Nephron (organoid): Measurements from ENCODE around the gene FBXW9.

Source experiments
- H3K27ac Mint-ChIP-seq, 3 experiments: 2 replicates each; pipeline ENCODE4 v1.8.0; 2020; ENCODE audit warnings: mixed read lengths in 3 of 3, mild to moderate bottlenecking in 2 of 3, moderate library complexity in 1 of 3
- H3K27me3 Mint-ChIP-seq: 2 replicates; pipeline ENCODE4 v1.8.0; 2021; ENCODE audit warnings: low read depth, mild to moderate bottlenecking, moderate library complexity, mixed read lengths
- H3K36me3 Mint-ChIP-seq: 2 replicates; pipeline ENCODE4 v1.8.0; 2020; ENCODE audit warnings: low read depth, mixed read lengths
- H3K4me1 Mint-ChIP-seq: 2 replicates; pipeline ENCODE4 v1.8.0; 2020; ENCODE audit warnings: mixed read lengths
- H3K4me3 Mint-ChIP-seq, 3 experiments: 2 replicates each; pipeline ENCODE4 v1.8.0; 2020; ENCODE audit warnings: mild to moderate bottlenecking in 3 of 3, mixed read lengths in 3 of 3, moderate library complexity in 2 of 3
- H3K9me3 Mint-ChIP-seq: 2 replicates; pipeline ENCODE4 v1.8.0; 2020; ENCODE audit warnings: mixed read lengths
- TF ChIP-seq, protein P1 (sequence below), 3 experiments: fragments of 200-600 bp; sonication (generic); IDR thresholded peaks; one replicate each; pipeline ENCODE4 v1.5.0; 2021; ENCODE audit warnings: antibody characterized with exemption in 3 of 3; ENCODE audit not compliant: unreplicated experiment in 3 of 3

FBXW9 gene

DNA sequence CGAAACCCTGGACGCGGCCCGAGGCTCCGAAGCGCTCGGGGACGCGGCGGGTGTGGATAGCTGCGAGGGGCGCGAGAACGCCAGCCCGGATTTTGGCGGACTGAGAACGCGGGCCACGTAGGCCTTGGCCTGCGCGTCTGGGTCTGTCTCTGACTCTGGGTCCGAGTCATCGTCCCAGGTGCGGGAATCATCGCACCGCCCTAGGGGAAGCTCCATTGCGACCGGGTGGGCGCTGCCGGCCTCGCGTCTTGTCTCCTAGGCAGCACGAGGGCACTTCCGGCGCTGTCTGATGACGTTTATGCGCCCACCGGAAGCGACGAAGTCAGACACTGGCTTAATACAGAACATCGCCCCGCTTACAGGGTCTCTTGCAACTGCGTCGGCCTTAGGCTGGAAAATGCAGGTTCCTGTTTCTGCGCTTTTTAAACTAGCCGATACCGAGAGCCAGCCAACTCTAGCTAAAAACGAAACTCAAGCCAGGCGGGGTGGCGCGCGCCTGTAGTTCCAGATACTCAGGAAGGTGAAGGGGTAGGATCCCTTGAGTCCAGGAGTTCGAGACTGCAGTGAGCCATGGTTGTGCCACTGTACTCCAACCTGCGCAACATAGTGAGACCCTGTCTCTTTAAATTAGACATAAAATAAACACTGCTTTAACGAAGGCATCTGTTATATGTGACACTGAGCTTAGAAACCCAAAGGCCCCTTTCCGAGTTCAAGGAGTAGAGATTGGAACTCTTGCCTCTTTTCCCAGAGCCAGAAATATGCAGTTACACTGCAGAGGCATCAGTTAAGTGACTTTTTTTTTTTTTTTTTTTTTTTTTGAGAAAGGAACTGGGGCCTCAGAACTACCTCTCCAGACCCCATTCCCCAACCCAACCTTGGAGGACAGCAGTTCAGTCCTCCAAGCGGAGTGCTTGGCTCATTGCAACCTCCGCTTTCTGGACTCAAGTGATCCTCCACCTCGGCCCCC, at the start of gene FBXW9:
TSS of gene FBXW9 (minus strand) at position 266 of the 970 bp plus-strand sequence. CDS start at position 216, 50 bp downstream.
- TF ChIP-seq, protein P1, sequence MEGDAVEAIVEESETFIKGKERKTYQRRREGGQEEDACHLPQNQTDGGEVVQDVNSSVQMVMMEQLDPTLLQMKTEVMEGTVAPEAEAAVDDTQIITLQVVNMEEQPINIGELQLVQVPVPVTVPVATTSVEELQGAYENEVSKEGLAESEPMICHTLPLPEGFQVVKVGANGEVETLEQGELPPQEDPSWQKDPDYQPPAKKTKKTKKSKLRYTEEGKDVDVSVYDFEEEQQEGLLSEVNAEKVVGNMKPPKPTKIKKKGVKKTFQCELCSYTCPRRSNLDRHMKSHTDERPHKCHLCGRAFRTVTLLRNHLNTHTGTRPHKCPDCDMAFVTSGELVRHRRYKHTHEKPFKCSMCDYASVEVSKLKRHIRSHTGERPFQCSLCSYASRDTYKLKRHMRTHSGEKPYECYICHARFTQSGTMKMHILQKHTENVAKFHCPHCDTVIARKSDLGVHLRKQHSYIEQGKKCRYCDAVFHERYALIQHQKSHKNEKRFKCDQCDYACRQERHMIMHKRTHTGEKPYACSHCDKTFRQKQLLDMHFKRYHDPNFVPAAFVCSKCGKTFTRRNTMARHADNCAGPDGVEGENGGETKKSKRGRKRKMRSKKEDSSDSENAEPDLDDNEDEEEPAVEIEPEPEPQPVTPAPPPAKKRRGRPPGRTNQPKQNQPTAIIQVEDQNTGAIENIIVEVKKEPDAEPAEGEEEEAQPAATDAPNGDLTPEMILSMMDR (IDR thresholded peaks at IDR 0.05; ENCODE audit: unreplicated experiment in 3 of 3): no peak
- peak within 1 kb of the TSS; percentile 93 to 95 (median 94) for H3K4me3 Mint-ChIP-seq
- H3K4me1 Mint-ChIP-seq: peaks cover 10% of the 10 kb centered on the region
- H3K27me3 Mint-ChIP-seq: no peaks in the 10 kb centered on the region
- H3K27ac Mint-ChIP-seq: peak within 1 kb of the TSS; percentile 95 to 98 (median 96)
- H3K9me3 Mint-ChIP-seq: no peaks in the 10 kb centered on the region
- peaks cover 14% of the 10 kb centered on the region for H3K36me3 Mint-ChIP-seq

DNA sequence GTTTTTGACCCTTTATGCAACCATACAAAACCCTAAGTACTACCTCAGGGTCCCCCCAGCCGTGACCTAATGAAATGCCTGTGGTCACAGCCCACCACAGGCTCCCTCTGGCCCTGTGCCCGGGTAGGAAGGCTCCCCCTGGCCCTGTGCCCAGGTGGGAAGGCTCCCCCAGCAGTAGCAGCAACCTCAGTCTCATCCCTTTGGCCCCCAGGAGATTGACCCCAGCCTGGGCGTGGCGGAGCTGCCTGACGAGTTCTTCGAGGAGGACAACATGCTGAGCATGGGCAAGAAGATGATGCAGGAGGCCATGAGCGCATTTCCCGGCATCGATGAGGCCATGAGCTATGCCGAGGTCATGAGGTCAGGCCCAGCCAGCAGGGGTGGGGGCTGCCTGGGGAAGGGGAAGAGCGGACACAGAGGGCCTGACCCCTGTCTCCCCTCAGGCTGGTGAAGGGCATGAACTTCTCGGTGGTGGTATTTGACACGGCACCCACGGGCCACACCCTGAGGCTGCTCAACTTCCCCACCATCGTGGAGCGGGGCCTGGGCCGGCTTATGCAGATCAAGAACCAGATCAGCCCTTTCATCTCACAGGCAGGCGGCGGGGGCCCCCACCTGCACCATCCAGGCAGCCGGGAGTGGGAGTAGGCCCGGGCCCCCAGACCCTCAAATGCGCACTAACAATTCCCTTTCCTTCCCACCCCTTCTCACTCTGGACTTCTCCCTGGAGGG, 48.9 kb upstream of the FBXW9 start:
- H3K9me3 Mint-ChIP-seq: peaks cover 4% of the 10 kb centered on the region
- peaks cover 58% of the 10 kb centered on the region for H3K36me3 Mint-ChIP-seq
- H3K27ac Mint-ChIP-seq: no peak overlapping the region
- H3K4me1 Mint-ChIP-seq: no peaks in the 10 kb centered on the region
- TF ChIP-seq, protein P1 (IDR thresholded peaks at IDR 0.05; ENCODE audit: unreplicated experiment in 3 of 3): no peak
- H3K4me3 Mint-ChIP-seq: no peak overlapping the region
- H3K27me3 Mint-ChIP-seq: peaks cover 25% of the 10 kb centered on the region

DNA sequence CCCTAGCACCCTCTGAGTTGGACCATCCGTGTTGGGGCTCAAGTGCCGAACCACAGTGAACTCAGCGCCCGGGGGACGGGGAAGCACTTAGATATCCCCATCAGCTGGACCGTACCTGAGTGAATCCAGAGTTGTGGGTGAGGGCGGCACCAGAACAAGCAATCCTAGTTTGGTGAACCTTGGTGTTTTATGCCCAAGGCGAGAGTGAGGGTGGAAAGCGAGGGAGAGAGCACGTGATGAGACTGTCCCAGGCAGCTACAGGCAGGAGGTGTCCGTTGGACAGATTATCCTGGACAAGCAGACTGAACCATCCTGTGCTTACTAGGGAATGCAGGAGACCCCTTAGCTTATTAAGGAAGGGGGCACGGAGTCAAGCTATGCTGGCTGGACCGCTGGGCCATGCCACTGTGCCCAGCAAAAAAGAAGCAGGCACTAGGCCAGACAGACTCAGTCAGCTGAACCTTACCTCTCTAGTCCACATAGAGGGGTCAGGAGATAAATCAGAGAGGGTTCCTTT, 41.5 kb upstream of the FBXW9 start:
- Mint-ChIP-seq H3K4me3 (peak overlapping the region; percentile 98 to 100 (median 99)), H3K9me3 (no peaks in the 10 kb centered on the region), H3K27me3 (no peaks in the 10 kb centered on the region), H3K27ac (peak overlapping the region; percentile 97 to 98 (median 97)), H3K36me3 (peaks cover 29% of the 10 kb centered on the region), H3K4me1 (peaks cover 28% of the 10 kb centered on the region)
- TF ChIP-seq, protein P1 (IDR thresholded peaks at IDR 0.05; ENCODE audit: unreplicated experiment in 3 of 3): no peak

DNA sequence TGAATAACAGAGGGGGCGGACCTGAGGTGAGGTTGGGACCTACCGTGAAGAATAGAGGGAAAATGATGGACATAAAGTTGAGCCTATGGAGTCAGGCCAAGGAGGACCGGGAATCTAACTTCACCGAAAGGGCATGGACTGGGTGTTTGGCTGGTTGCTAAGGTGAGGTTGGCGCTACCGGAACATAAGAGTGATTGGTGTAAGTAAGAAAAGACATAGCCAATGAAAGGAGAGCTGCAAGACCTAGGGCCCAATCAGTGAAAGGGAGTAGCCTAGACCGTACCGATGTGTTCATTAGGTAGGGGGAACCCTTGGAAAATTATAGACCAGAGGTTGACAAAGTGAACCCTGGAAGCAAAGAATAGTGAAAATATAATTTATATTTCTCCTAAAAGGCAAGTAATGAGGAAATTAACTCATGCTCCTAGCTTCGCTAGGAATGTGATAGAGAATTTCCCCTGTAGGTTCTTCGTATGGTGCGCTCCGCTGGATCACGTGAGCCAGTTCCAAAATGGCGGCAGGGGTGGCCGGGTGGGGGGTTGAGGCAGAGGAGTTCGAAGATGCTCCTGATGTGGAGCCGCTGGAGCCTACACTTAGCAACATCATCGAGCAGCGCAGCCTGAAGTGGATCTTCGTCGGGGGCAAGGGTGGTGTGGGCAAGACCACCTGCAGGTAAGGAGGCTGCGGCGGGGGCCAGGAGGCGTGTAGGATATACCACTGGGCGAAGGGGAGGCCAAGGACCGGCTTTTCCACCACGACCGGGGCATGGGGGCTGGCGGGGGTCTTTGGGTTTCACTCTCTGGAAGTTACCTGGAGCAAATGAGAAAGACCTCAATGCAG, 40.8 kb upstream of the FBXW9 start, which contains the start of gene GET3:
TSS of gene GET3 (plus strand) at position 503 of the 840 bp plus-strand sequence. CDS start at position 512, 9 bp downstream.
- no peaks in the 10 kb centered on the region for H3K27me3 Mint-ChIP-seq
- H3K9me3 Mint-ChIP-seq: no peaks in the 10 kb centered on the region

More for the DNA sequence above, 40.8 kb upstream of the FBXW9 start, which contains the start of gene GET3:
- TF ChIP-seq, protein P1 (IDR thresholded peaks at IDR 0.05; ENCODE audit: unreplicated experiment in 3 of 3): no peak
- peak within 1 kb of the TSS; percentile 98 to 100 (median 99) for H3K4me3 Mint-ChIP-seq
- H3K36me3 Mint-ChIP-seq: peaks cover 28% of the 10 kb centered on the region
- peaks cover 32% of the 10 kb centered on the region for H3K4me1 Mint-ChIP-seq
- peak within 1 kb of the TSS; percentile 97 to 98 (median 97) for H3K27ac Mint-ChIP-seq
